ENCODE measurements around the gene CCDC92. TPM values are rescaled to one million over a fixed set of nuclear protein-coding genes. Genes with fewer than 3 reads are reported as not detected.

Gene CCDC92
- total RNA-seq, 1 experiment from 2014 or later = 6.1 TPM

GRCh38 chr12:123943816-123944215 is 28.8 kb downstream of the CCDC92 start:
- Histone ChIP-seq H3K27me3 (ENCODE audit: control insufficient read depth, insufficient read depth, low read length) (no peaks in the 10 kb centered on the region), H3K4me3 (ENCODE audit: insufficient read depth, low read depth, low read length) (no peak overlapping the region), H3K36me3 (replicated peaks; ENCODE audit: control insufficient read depth, insufficient read depth, low read length) (no peaks in the 10 kb centered on the region)
- peak; percentile 29 for DNase-seq

GRCh38 chr12:123942911-123943648 is 29.6 kb downstream of the CCDC92 start:
- H3K27me3 ChIP-seq (ENCODE audit: control insufficient read depth, insufficient read depth, low read length) = no peaks in the 10 kb centered on the region
- no peaks in the 10 kb centered on the region for H3K36me3 ChIP-seq (replicated peaks; ENCODE audit: control insufficient read depth, insufficient read depth, low read length)
- H3K4me3 ChIP-seq (ENCODE audit: insufficient read depth, low read depth, low read length) = no peak overlapping the region
- peak; percentile 33 for DNase-seq

- DNase-seq = no peak
- Histone ChIP-seq H3K4me3 (ENCODE audit: insufficient read depth, low read depth, low read length) (no peak overlapping the region), H3K36me3 (replicated peaks; ENCODE audit: control insufficient read depth, insufficient read depth, low read length) (no peaks in the 10 kb centered on the region), H3K27me3 (ENCODE audit: control insufficient read depth, insufficient read depth, low read length) (no peaks in the 10 kb centered on the region)
Measured at GRCh38 chr12:123942238-123942653, 30.4 kb downstream of the CCDC92 start.

GRCh38 chr12:123941624-123942237 is 30.9 kb downstream of the CCDC92 start:
- no peaks in the 10 kb centered on the region for H3K36me3 ChIP-seq (replicated peaks; ENCODE audit: control insufficient read depth, insufficient read depth, low read length)
- H3K27me3 ChIP-seq (ENCODE audit: control insufficient read depth, insufficient read depth, low read length) = no peaks in the 10 kb centered on the region
- no peak for DNase-seq
- no peak overlapping the region for H3K4me3 ChIP-seq (ENCODE audit: insufficient read depth, low read depth, low read length)

GRCh38 chr12:123941000-123941399 is 31.6 kb downstream of the CCDC92 start:
- no peaks in the 10 kb centered on the region for H3K36me3 ChIP-seq (replicated peaks; ENCODE audit: control insufficient read depth, insufficient read depth, low read length)
- peak; percentile 34 for DNase-seq
- H3K4me3 ChIP-seq (ENCODE audit: insufficient read depth, low read depth, low read length) = no peak overlapping the region
- H3K27me3 ChIP-seq (ENCODE audit: control insufficient read depth, insufficient read depth, low read length) = no peaks in the 10 kb centered on the region

GRCh38 chr12:123940627-123940966 is 32.0 kb downstream of the CCDC92 start:
- H3K4me3 ChIP-seq (ENCODE audit: insufficient read depth, low read depth, low read length) = no peak overlapping the region

GRCh38 chr12:123939716-123940626 is 32.7 kb downstream of the CCDC92 start:
- H3K27me3 ChIP-seq (ENCODE audit: control insufficient read depth, insufficient read depth, low read length) = no peaks in the 10 kb centered on the region
- H3K4me3 ChIP-seq (ENCODE audit: insufficient read depth, low read depth, low read length) = no peak overlapping the region
- peak; percentile 26 for DNase-seq
- no peaks in the 10 kb centered on the region for H3K36me3 ChIP-seq (replicated peaks; ENCODE audit: control insufficient read depth, insufficient read depth, low read length)

More at GRCh38 chr12:123940627-123940966, 32.0 kb downstream of the CCDC92 start:
- peak; percentile 32 for DNase-seq
- Histone ChIP-seq H3K36me3 (replicated peaks; ENCODE audit: control insufficient read depth, insufficient read depth, low read length) (no peaks in the 10 kb centered on the region), H3K27me3 (ENCODE audit: control insufficient read depth, insufficient read depth, low read length) (no peaks in the 10 kb centered on the region)

- H3K36me3 ChIP-seq (replicated peaks; ENCODE audit: control insufficient read depth, insufficient read depth, low read length) = no peaks in the 10 kb centered on the region
- H3K4me3 ChIP-seq (ENCODE audit: insufficient read depth, low read depth, low read length) = no peak overlapping the region
- peak; percentile 92 for DNase-seq
- no peaks in the 10 kb centered on the region for H3K27me3 ChIP-seq (ENCODE audit: control insufficient read depth, insufficient read depth, low read length)
Measured at GRCh38 chr12:123938679-123939480, 33.8 kb downstream of the CCDC92 start.

- no peaks in the 10 kb centered on the region for H3K36me3 ChIP-seq (replicated peaks; ENCODE audit: control insufficient read depth, insufficient read depth, low read length)
- no peak overlapping the region for H3K4me3 ChIP-seq (ENCODE audit: insufficient read depth, low read depth, low read length)
- H3K27me3 ChIP-seq (ENCODE audit: control insufficient read depth, insufficient read depth, low read length) = no peaks in the 10 kb centered on the region
- DNase-seq = no peak
Measured at GRCh38 chr12:123937707-123938591, 34.7 kb downstream of the CCDC92 start.

- Histone ChIP-seq H3K27me3 (ENCODE audit: control insufficient read depth, insufficient read depth, low read length) (no peaks in the 10 kb centered on the region), H3K36me3 (replicated peaks; ENCODE audit: control insufficient read depth, insufficient read depth, low read length) (no peaks in the 10 kb centered on the region), H3K4me3 (ENCODE audit: insufficient read depth, low read depth, low read length) (no peak overlapping the region)
- DNase-seq = no peak
Measured at GRCh38 chr12:123936956-123937706, 35.5 kb downstream of the CCDC92 start.

GRCh38 chr12:123936471-123936870 is 36.2 kb downstream of the CCDC92 start:
- H3K36me3 ChIP-seq (replicated peaks; ENCODE audit: control insufficient read depth, insufficient read depth, low read length) = no peaks in the 10 kb centered on the region
- H3K27me3 ChIP-seq (ENCODE audit: control insufficient read depth, insufficient read depth, low read length) = no peaks in the 10 kb centered on the region
- no peak overlapping the region for H3K4me3 ChIP-seq (ENCODE audit: insufficient read depth, low read depth, low read length)
- no peak for DNase-seq

GRCh38 chr12:123935956-123936355 is 36.7 kb downstream of the CCDC92 start:
- Histone ChIP-seq H3K4me3 (ENCODE audit: insufficient read depth, low read depth, low read length) (no peak overlapping the region), H3K36me3 (replicated peaks; ENCODE audit: control insufficient read depth, insufficient read depth, low read length) (no peaks in the 10 kb centered on the region), H3K27me3 (ENCODE audit: control insufficient read depth, insufficient read depth, low read length) (no peaks in the 10 kb centered on the region)
- DNase-seq = no peak

- Histone ChIP-seq H3K36me3 (replicated peaks; ENCODE audit: control insufficient read depth, insufficient read depth, low read length) (no peaks in the 10 kb centered on the region), H3K27me3 (ENCODE audit: control insufficient read depth, insufficient read depth, low read length) (no peaks in the 10 kb centered on the region), H3K4me3 (ENCODE audit: insufficient read depth, low read depth, low read length) (no peak overlapping the region)
- DNase-seq = no peak
Measured at GRCh38 chr12:123934829-123935228, 37.8 kb downstream of the CCDC92 start.

Data from H7 (cell line).